ENCODE measurements around the gene DAB2IP. TPM values are rescaled to one million over a fixed set of nuclear protein-coding genes. Genes with fewer than 3 reads are reported as not detected.

Gene DAB2IP
- total RNA-seq, 4 donors from 2014 or later = 42.0 to 93.4 (median 47.9) TPM

GRCh38 chr9:121699571-121700164 lies 48.2 kb downstream of the DAB2IP start:
- 60% methylated on average over 1 of the region's 36 CpGs; no CpG with 5 or more reads in 1 of the 2 donors for WGBS, 2 donors (ENCODE audit: low coverage in 1 of 2)

GRCh38 chr9:121700165-121700831 lies 48.9 kb downstream of the DAB2IP start:
- ATAC-seq = peak; percentile 48
- 50% methylated on average over 4 of the region's 21 CpGs; no CpG with 5 or more reads in 1 of the 2 donors for WGBS, 2 donors (ENCODE audit: low coverage in 1 of 2)
- H3K36me3 ChIP-seq = no peaks in the 10 kb centered on the region
- H3K27ac ChIP-seq = peak overlapping the region in 3 of 4 donors; percentile 21 to 75 (median 53)
- H3K4me3 ChIP-seq = peak overlapping the region in 1 of 2 donors; percentile 68
- TF ChIP-seq EP300 (IDR thresholded peaks at IDR 0.05) (no peak), CTCF (IDR thresholded peaks at IDR 0.05) (peak in 3 of 4 experiments; percentile 42 to 70 (median 47))
- H3K9me3 ChIP-seq = no peaks in the 10 kb centered on the region
- peaks cover 0 to 41% (median 21%) of the 10 kb centered on the region in 3 donors for H3K4me1 ChIP-seq
- no peaks in the 10 kb centered on the region for H3K27me3 ChIP-seq

More at GRCh38 chr9:121699571-121700164, 48.2 kb downstream of the DAB2IP start:
- H3K4me1 ChIP-seq = peaks cover 0 to 41% (median 21%) of the 10 kb centered on the region in 3 donors
- TF ChIP-seq EP300 (IDR thresholded peaks at IDR 0.05) (no peak), POLR2AphosphoS5 (IDR thresholded peaks at IDR 0.05) (no peak), CTCF (IDR thresholded peaks at IDR 0.05) (no peak), POLR2A (IDR thresholded peaks at IDR 0.05) (no peak)
- ATAC-seq = peak; percentile 18
- peak overlapping the region in 3 of 4 donors; percentile 21 to 75 (median 53) for H3K27ac ChIP-seq
- H3K4me3 ChIP-seq = peak overlapping the region; percentile 10 to 68
- no peaks in the 10 kb centered on the region for H3K36me3 ChIP-seq
- H3K9me3 ChIP-seq = no peaks in the 10 kb centered on the region
- no peaks in the 10 kb centered on the region for H3K27me3 ChIP-seq

- no peak for TF ChIP-seq CTCF (IDR thresholded peaks at IDR 0.05)
- no peak for TF ChIP-seq EP300 (IDR thresholded peaks at IDR 0.05)
- TF ChIP-seq POLR2A (IDR thresholded peaks at IDR 0.05) = no peak
- TF ChIP-seq POLR2AphosphoS5 (IDR thresholded peaks at IDR 0.05) = no peak
- Histone ChIP-seq H3K4me1 (peaks cover 0 to 41% (median 21%) of the 10 kb centered on the region in 3 donors), H3K27ac (peak overlapping the region in 3 of 4 donors; percentile 21 to 75 (median 53)), H3K4me3 (peak overlapping the region in 1 of 2 donors; percentile 68), H3K36me3 (no peaks in the 10 kb centered on the region), H3K9me3 (no peaks in the 10 kb centered on the region), H3K27me3 (no peaks in the 10 kb centered on the region)
- WGBS, 2 donors (ENCODE audit: low coverage in 1 of 2) = 80% methylated on average over 1 of the region's 26 CpGs; no CpG with 5 or more reads in 1 of the 2 donors
- no peak for ATAC-seq
Measured at GRCh38 chr9:121700832-121701419, 49.5 kb downstream of the DAB2IP start.

GRCh38 chr9:121701736-121702261 lies 50.4 kb downstream of the DAB2IP start:
- peaks cover 0 to 50% (median 21%) of the 10 kb centered on the region in 3 donors for H3K4me1 ChIP-seq
- H3K27me3 ChIP-seq = no peaks in the 10 kb centered on the region
- no peak for ATAC-seq
- WGBS, 2 donors (ENCODE audit: low coverage in 1 of 2) = 80% methylated on average over 4 of the region's 13 CpGs; no CpG with 5 or more reads in 1 of the 2 donors
- no peak overlapping the region for H3K4me3 ChIP-seq
- no peaks in the 10 kb centered on the region for H3K36me3 ChIP-seq
- no peaks in the 10 kb centered on the region for H3K9me3 ChIP-seq
- peak overlapping the region in 2 of 4 donors; percentile 42 to 75 for H3K27ac ChIP-seq
- no peak for TF ChIP-seq CTCF (IDR thresholded peaks at IDR 0.05)
- no peak for TF ChIP-seq EP300 (IDR thresholded peaks at IDR 0.05)
- no peak for TF ChIP-seq POLR2A (IDR thresholded peaks at IDR 0.05)
- TF ChIP-seq POLR2AphosphoS5 (IDR thresholded peaks at IDR 0.05) = no peak
